ENCODE results near the gene MOGAT3. TPM values are rescaled to one million over a fixed set of nuclear protein-coding genes. Genes with fewer than 3 reads are reported as not detected.

MOGAT3 gene
- total RNA-seq, 2 donors from 2014 or later: not detected

DNA sequence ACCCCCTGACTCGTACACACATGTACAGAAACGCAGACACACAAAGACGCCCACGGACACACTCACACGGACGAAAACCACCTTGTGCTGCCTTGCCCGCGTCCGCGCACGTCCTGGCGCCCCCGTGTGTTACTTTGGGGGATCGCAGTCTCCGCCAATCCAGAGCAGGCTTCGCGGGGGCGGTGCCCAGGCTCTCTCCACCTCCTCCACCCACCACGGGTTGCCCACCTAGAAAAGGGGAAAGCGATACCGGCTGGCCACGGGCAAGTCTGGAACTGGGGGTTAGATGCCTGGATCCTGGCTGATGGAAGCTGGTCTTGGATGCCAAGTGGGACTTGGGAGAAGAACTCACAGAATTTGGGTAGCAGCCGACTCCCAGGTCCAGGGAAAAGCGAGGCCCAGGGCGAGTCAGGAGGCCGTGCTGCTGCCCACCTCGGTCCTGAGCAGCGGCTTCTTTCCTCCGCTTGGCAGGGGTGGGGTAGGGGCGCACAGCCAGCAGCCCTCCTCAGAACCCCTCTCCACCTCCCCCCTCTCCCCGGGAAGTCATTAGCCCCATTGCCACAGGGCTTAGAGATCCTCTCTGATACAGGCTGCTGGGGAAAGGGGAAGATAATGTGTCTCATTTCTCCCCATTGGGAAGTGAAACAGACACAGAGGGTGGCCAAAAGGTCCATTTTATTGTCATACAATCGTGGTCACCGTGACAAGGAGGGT, 30.8 kb downstream of the MOGAT3 start:
- no peaks in the 10 kb centered on the region for H3K9me3 ChIP-seq
- TF ChIP-seq, protein P1, sequence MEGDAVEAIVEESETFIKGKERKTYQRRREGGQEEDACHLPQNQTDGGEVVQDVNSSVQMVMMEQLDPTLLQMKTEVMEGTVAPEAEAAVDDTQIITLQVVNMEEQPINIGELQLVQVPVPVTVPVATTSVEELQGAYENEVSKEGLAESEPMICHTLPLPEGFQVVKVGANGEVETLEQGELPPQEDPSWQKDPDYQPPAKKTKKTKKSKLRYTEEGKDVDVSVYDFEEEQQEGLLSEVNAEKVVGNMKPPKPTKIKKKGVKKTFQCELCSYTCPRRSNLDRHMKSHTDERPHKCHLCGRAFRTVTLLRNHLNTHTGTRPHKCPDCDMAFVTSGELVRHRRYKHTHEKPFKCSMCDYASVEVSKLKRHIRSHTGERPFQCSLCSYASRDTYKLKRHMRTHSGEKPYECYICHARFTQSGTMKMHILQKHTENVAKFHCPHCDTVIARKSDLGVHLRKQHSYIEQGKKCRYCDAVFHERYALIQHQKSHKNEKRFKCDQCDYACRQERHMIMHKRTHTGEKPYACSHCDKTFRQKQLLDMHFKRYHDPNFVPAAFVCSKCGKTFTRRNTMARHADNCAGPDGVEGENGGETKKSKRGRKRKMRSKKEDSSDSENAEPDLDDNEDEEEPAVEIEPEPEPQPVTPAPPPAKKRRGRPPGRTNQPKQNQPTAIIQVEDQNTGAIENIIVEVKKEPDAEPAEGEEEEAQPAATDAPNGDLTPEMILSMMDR (IDR thresholded peaks at IDR 0.05): peak; percentile 76
- peaks cover 48% of the 10 kb centered on the region for H3K27me3 ChIP-seq (replicated peaks; ENCODE audit: insufficient read depth)
- H3K4me3 ChIP-seq: no peak overlapping the region
- H3K36me3 ChIP-seq: no peaks in the 10 kb centered on the region
- DNase-seq (ENCODE audit: low spot score): no peak
- no peak overlapping the region for H3K27ac ChIP-seq
- H3K4me1 ChIP-seq (ENCODE audit: control insufficient read depth in 1 of 2, low read depth in 2 of 2): peaks cover 26 to 47% of the 10 kb centered on the region in 2 donors
- ATAC-seq (ENCODE audit: insufficient number of reproducible peaks, low FRiP score, low read depth): no peak

DNA sequence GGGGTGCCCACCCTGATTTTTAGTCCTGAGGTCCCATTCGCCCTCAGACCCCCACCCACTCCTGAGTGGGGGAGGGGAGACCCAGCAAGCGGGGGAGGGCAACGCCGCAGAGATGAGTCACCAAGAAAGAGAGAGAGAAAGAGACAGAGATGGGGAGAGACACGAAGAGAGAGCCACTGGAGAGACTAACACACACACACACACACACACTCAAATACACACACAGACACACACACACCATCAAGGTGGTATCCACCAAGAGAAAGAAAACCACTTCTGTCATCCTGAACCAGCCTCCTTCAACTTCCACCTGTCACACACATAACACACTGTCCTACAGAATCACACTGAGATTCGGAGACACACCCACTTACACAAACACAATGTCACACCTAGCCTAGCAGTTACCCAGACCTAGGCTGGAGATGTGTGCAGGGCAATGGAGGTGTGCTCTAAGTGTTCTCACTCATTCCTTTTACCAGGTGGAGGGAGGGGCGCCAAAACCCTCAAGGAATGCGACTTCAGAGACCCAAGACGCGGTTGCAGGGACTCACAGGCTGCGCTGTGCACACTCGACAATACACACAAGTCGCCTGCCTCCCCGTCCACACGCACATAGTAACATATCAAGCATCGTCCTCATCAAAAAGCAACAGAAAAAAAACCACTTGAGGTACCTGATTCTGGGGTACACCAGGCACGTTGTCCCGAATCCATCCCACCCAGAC, 31.6 kb downstream of the MOGAT3 start:
- TF ChIP-seq, protein P1 (IDR thresholded peaks at IDR 0.05): no peak
- no peak for DNase-seq (ENCODE audit: low spot score)
- no peak overlapping the region for H3K4me3 ChIP-seq
- no peak for ATAC-seq (ENCODE audit: insufficient number of reproducible peaks, low FRiP score, low read depth)
- peak overlapping the region in 1 of 2 donors; percentile 5 for H3K27ac ChIP-seq
- no peaks in the 10 kb centered on the region for H3K9me3 ChIP-seq
- peaks cover 49% of the 10 kb centered on the region for H3K27me3 ChIP-seq (replicated peaks; ENCODE audit: insufficient read depth)
- H3K36me3 ChIP-seq: no peaks in the 10 kb centered on the region
- peaks cover 27 to 52% of the 10 kb centered on the region in 2 donors for H3K4me1 ChIP-seq (ENCODE audit: control insufficient read depth in 1 of 2, low read depth in 2 of 2)

DNA sequence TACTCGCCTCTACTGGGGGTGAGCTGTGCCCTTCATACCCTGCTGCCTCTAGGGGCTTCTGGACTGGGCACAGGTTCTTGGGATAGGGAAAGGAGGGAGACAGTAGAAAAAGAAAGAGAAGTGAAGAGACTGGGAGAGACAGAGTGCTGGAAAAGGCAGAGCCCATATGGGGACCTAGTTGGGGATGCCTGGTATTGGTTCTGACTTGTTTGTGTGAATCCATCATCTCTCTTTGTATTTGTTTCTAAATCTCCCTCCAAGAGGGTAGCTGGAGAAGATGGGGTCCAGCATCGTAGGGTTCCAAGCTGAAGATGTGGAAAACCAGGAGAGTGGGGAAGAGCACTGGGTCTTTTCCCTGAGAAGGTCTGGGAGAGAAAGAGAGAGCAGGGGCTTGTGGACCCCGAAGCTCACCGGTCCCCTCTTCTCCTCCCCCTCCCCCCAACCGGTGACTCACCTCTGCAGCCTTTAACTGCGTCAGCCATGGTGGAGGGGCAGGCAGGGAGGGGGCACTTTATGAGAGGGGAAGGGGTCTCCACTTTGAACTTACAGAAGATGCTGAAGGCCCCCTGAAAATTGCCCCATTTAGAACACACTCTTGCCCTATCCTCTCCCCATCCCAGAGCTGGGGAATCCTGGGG, 32.3 kb downstream of the MOGAT3 start:
- Histone ChIP-seq H3K4me1 (ENCODE audit: control insufficient read depth in 1 of 2, low read depth in 2 of 2) (peaks cover 33 to 54% of the 10 kb centered on the region in 2 donors), H3K27ac (no peak overlapping the region), H3K4me3 (no peak overlapping the region), H3K27me3 (replicated peaks; ENCODE audit: insufficient read depth) (peaks cover 46% of the 10 kb centered on the region), H3K36me3 (no peaks in the 10 kb centered on the region), H3K9me3 (no peaks in the 10 kb centered on the region)
- ATAC-seq (ENCODE audit: insufficient number of reproducible peaks, low FRiP score, low read depth) (no peak), DNase-seq (ENCODE audit: low spot score) (no peak)
- TF ChIP-seq, protein P1 (IDR thresholded peaks at IDR 0.05): no peak

DNA sequence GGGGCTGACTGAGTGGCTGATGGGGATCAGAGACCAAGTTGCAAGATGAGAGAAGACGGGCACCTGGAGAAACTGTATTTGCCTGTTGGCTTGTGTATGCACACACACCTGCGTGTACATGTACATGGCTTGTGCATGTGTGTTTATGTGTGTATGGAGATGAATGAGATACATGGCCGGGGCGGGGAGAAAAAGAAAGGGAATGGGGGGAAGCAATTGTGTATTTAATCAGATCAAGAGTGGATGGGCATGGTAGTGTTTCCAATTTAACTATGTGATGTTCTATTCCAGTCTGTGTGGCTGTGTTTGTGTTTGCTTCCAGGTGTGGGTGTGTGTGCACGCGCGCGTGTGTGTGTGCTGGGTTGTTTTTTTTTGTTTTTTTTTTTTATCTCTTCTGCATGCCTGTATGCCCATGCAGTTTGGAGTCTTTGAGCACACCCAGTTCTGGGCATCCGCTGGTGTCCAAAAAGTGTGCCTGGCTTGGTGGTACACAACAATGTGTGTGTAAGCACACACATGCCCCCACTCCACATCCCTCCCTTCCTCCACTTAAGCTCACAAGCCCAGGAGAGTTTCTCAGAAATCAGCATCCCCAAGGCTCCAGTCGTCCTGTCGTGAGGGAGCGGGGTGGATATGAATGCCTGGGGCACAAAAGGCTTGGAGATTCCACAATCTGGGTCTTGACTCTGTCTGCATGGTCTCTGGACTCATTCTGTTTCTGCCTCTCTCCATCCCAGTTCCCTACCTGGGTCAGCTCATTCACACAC, 33.0 kb downstream of the MOGAT3 start:
- Histone ChIP-seq H3K27ac (no peak overlapping the region), H3K9me3 (no peaks in the 10 kb centered on the region), H3K4me1 (ENCODE audit: control insufficient read depth in 1 of 2, low read depth in 2 of 2) (peaks cover 32 to 52% of the 10 kb centered on the region in 2 donors), H3K36me3 (no peaks in the 10 kb centered on the region), H3K4me3 (no peak overlapping the region), H3K27me3 (replicated peaks; ENCODE audit: insufficient read depth) (peaks cover 47% of the 10 kb centered on the region)
- TF ChIP-seq, protein P1 (IDR thresholded peaks at IDR 0.05): no peak
- DNase-seq (ENCODE audit: low spot score) (no peak), ATAC-seq (ENCODE audit: insufficient number of reproducible peaks, low FRiP score, low read depth) (no peak)
